ENCODE measurements around the gene BID.

The BID gene

GRCh38 chr22:17810570-17811116, 36.4 kb upstream of the BID start:
- Mint-ChIP-seq H3K4me3 (no peak overlapping the region), H3K36me3 (peaks cover 43% of the 10 kb centered on the region), H3K4me1 (no peaks in the 10 kb centered on the region), H3K27me3 (no peaks in the 10 kb centered on the region), H3K27ac (no peak overlapping the region), H3K9me3 (no peaks in the 10 kb centered on the region)
- ATAC-seq (ENCODE audit: low read depth) (no peak), DNase-seq (ENCODE audit: low spot score in 2 of 2) (no peak)

DNA sequence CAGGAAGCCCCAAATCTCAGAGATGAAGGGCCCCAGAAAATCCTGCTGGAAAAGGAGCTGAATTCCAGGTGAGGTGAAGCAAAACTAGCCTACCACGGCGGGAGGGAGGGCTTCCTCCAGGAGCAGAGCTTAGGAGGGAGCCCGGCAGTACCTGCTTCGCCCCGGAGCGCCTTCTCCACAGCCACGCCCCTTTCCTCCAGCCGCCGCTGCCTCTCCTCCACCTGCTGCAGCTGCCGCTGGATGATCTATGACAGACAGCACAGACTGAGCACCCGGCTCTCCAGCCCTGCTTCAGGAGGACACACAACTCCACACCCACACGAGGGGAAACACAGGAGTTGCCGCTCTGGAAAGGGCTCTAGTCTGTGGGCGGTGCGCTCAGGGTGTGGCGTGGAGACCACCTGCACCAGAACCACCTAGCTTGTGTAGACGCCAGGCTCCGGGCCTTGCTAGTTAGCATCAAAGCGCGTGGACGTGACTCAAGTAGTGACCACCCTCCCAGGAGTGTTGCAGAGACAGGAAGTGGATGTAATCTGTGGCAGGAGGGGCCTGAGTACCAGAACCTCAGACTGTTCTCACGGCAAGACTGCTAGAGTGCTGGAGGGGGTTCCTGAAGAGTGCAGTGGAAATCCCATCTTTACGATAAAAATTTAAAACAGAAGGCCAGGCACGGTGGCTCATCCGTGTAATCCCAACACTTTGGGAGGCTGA, 34.6 kb upstream of the BID start:
- H3K9me3 Mint-ChIP-seq = no peaks in the 10 kb centered on the region
- no peak overlapping the region for H3K27ac Mint-ChIP-seq
- ATAC-seq (ENCODE audit: low read depth) = no peak
- no peaks in the 10 kb centered on the region for H3K27me3 Mint-ChIP-seq
- DNase-seq (ENCODE audit: low spot score in 2 of 2) = no peak
- no peak overlapping the region for H3K4me3 Mint-ChIP-seq
- H3K36me3 Mint-ChIP-seq = peaks cover 36% of the 10 kb centered on the region
- no peaks in the 10 kb centered on the region for H3K4me1 Mint-ChIP-seq

DNA sequence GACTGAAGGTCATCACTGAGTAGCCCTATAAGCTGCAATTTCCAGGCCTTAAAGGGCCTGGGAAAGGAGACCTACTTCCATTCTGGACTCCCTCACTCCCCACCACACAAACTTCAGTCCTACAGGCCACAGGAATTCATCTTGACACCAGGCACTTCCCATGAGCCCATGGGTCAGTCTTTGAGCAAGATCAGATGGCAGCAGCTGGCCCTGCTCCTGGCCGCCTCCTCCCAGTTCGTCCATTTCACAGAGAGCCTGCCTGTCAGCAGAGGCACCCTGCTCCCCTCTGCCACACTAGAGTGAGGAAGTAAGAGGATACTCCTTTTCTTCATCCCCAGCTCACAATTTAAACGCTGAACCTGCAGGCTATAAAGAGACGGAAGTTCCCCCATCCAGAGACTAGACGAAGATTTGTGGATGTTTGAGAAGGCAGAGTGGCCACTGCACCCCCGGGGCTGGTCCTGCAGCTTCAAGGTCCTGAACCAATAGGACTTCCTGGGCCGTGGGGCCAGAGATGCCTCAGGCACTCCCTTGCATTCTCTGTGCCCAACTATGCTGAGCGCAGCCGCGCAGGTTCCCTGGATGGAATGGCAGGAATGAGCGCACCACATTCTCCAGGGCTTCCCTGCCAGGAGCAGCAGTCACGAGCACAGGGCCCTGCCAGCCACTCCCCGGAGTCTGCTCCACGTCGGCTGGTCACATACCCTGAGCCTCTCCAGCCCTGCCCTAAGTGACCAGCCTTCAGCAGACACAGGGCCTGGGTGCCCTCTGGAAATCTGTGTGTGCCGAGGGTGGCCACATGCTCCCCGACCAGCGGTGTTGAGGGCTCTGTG, 33.5 kb upstream of the BID start:
- peaks cover 36% of the 10 kb centered on the region for H3K36me3 Mint-ChIP-seq
- DNase-seq (ENCODE audit: low spot score in 2 of 2) (no peak), ATAC-seq (ENCODE audit: low read depth) (no peak)
- H3K27ac Mint-ChIP-seq = no peak overlapping the region
- H3K27me3 Mint-ChIP-seq = no peaks in the 10 kb centered on the region
- no peak overlapping the region for H3K4me3 Mint-ChIP-seq
- H3K9me3 Mint-ChIP-seq = no peaks in the 10 kb centered on the region
- H3K4me1 Mint-ChIP-seq = no peaks in the 10 kb centered on the region

DNA sequence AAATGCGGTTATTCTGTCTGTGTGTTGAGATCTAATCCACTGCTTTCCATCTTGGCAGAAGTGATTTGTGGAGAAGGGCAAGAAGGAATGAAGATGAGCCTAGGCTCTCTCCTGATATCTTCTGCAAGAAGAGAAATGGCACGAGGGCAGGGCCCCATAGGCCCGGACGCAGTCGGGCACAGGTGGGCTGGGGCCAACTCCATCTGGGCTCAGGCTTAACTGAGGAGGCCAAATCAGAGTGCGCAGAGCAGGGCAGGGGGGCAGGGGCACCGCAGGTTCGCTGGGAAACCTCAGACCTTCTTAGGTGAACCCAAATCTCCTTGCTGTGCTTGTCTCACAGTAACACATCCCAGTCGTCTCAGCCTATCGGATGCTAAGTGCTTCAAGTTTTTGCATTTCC, 32.8 kb upstream of the BID start:
- Mint-ChIP-seq H3K27me3 (no peaks in the 10 kb centered on the region), H3K4me3 (no peak overlapping the region), H3K4me1 (peaks cover 6% of the 10 kb centered on the region), H3K9me3 (no peaks in the 10 kb centered on the region), H3K36me3 (peaks cover 40% of the 10 kb centered on the region), H3K27ac (no peak overlapping the region)
- DNase-seq (ENCODE audit: low spot score in 2 of 2) = no peak
- ATAC-seq (ENCODE audit: low read depth) = no peak

GRCh38 chr22:17806437-17806836, 32.2 kb upstream of the BID start:
- H3K27me3 Mint-ChIP-seq = no peaks in the 10 kb centered on the region
- H3K9me3 Mint-ChIP-seq = no peaks in the 10 kb centered on the region
- H3K27ac Mint-ChIP-seq = no peak overlapping the region
- H3K4me1 Mint-ChIP-seq = peaks cover 6% of the 10 kb centered on the region
- DNase-seq (ENCODE audit: low spot score in 2 of 2) = no peak
- H3K36me3 Mint-ChIP-seq = peaks cover 40% of the 10 kb centered on the region
- no peak for ATAC-seq (ENCODE audit: low read depth)
- H3K4me3 Mint-ChIP-seq = no peak overlapping the region

DNA sequence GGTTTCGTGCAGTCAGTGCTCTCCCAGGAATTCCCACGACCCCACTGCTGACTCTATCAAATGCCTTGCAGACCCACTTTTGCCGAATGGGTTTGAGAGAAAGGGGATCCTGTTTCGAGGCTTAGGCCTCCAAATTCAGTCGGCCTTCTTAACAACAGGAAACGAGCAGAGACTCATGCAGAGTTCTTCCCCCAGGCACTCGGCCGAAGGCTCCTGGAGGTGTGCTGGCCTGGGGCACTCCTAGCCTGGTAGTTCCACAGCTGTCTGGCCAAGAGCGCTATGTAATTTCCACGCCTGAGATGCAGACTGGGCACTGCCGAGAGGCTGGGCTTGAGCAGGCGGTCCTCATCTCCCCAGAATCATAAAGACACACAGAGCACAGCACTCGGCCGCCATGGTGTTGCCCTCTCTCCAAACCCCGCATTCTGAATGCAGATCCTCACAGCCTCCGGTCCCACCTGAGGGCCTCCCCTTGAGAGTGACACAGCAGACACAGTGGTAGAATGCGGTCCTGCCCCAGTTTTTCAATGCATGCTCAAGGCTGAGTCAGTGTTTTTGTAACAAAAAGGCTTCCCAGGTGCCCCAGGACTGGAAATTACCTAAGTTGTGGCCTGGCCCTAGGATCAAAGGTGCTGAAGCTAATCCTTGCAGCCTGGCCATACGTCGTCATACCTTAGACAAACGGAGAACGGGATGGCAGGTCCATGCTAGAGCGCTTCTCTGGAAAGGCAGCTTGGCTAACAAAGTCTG, 30.2 kb upstream of the BID start:
- Mint-ChIP-seq H3K27ac (peak overlapping the region; percentile 6), H3K4me1 (peaks cover 20% of the 10 kb centered on the region), H3K4me3 (no peak overlapping the region), H3K36me3 (peaks cover 35% of the 10 kb centered on the region), H3K9me3 (no peaks in the 10 kb centered on the region), H3K27me3 (no peaks in the 10 kb centered on the region)
- no peak for DNase-seq (ENCODE audit: low spot score in 2 of 2)
- ATAC-seq (ENCODE audit: low read depth) = no peak

- H3K27ac Mint-ChIP-seq = no peak overlapping the region
- peaks cover 32% of the 10 kb centered on the region for H3K36me3 Mint-ChIP-seq
- H3K9me3 Mint-ChIP-seq = no peaks in the 10 kb centered on the region
- no peak overlapping the region for H3K4me3 Mint-ChIP-seq
- no peak for ATAC-seq (ENCODE audit: low read depth)
- H3K4me1 Mint-ChIP-seq = peaks cover 20% of the 10 kb centered on the region
- no peaks in the 10 kb centered on the region for H3K27me3 Mint-ChIP-seq
- DNase-seq (ENCODE audit: low spot score in 2 of 2) = no peak
These were observed 29.5 kb upstream of the BID start for GRCh38 chr22:17803609-17804270.

- peaks cover 32% of the 10 kb centered on the region for H3K36me3 Mint-ChIP-seq
These were observed 28.6 kb upstream of the BID start for GRCh38 chr22:17802822-17803221.

DNA sequence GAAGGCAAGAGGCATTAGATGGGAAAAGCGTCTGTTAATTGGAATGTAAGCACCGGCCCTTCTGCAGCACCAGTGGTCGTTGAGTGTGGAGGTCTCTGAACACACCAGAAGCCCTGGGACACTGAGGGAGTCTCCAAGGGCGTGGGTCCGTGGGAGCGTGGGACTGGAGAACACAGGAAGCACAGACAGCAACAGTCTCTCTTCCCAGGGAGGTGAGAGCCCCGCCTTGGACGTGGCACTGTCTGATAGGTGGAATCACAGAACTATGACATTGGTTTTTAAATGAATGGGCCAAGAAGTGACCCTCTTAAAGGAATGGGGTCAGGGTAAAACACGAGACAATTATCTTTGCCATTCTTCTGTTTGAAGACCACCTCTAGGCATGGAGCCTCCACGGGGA, 28.1 kb upstream of the BID start:
- H3K27ac Mint-ChIP-seq = peak overlapping the region; percentile 84
- H3K4me1 Mint-ChIP-seq = peaks cover 26% of the 10 kb centered on the region
- ATAC-seq (ENCODE audit: low read depth) = no peak
- H3K4me3 Mint-ChIP-seq = no peak overlapping the region
- H3K9me3 Mint-ChIP-seq = no peaks in the 10 kb centered on the region
- no peaks in the 10 kb centered on the region for H3K27me3 Mint-ChIP-seq
- DNase-seq (ENCODE audit: low spot score in 2 of 2) = no peak
- peaks cover 29% of the 10 kb centered on the region for H3K36me3 Mint-ChIP-seq

More at GRCh38 chr22:17802822-17803221, 28.6 kb upstream of the BID start:
- H3K27ac Mint-ChIP-seq = peak overlapping the region; percentile 84
- no peaks in the 10 kb centered on the region for H3K9me3 Mint-ChIP-seq
- H3K27me3 Mint-ChIP-seq = no peaks in the 10 kb centered on the region
- H3K4me1 Mint-ChIP-seq = peaks cover 26% of the 10 kb centered on the region
- no peak for ATAC-seq (ENCODE audit: low read depth)
- DNase-seq (ENCODE audit: low spot score in 2 of 2) = no peak
- no peak overlapping the region for H3K4me3 Mint-ChIP-seq

- ATAC-seq (ENCODE audit: low read depth) (peak; percentile 70), DNase-seq (ENCODE audit: low spot score in 2 of 2) (peak; percentile 47 to 72)
- H3K36me3 Mint-ChIP-seq = peaks cover 14% of the 10 kb centered on the region
- peak overlapping the region; percentile 6 for H3K4me3 Mint-ChIP-seq
- no peaks in the 10 kb centered on the region for H3K27me3 Mint-ChIP-seq
- H3K27ac Mint-ChIP-seq = peak overlapping the region; percentile 92
- H3K9me3 Mint-ChIP-seq = no peaks in the 10 kb centered on the region
- H3K4me1 Mint-ChIP-seq = peaks cover 54% of the 10 kb centered on the region
These were observed 23.7 kb upstream of the BID start for GRCh38 chr22:17797721-17798559.

DNA sequence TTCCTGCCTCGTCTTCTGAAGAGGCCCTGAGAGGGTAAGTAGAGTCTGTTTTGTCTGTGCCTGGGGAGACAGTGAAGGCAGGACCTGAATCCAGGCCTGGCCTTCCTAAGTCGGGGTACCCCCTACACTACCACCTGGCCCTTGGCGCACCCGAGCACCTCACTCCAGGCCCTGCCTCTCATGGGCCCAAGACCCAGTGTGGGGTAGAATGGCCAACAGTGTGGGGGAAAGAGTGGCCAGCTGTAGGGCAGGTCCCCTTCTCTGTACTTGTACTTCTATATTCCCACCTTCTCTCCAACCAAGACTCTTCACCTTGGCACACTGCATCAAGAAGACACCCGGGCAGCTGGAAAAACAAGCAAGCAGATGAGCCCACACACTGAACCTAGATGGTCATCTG, 22.4 kb upstream of the BID start:
- Mint-ChIP-seq H3K9me3 (no peaks in the 10 kb centered on the region), H3K27ac (peak overlapping the region; percentile 92), H3K36me3 (peaks cover 9% of the 10 kb centered on the region), H3K4me3 (peak overlapping the region; percentile 22), H3K4me1 (peaks cover 48% of the 10 kb centered on the region), H3K27me3 (no peaks in the 10 kb centered on the region)
- ATAC-seq (ENCODE audit: low read depth) = no peak
- DNase-seq (ENCODE audit: low spot score in 2 of 2) = no peak

DNA sequence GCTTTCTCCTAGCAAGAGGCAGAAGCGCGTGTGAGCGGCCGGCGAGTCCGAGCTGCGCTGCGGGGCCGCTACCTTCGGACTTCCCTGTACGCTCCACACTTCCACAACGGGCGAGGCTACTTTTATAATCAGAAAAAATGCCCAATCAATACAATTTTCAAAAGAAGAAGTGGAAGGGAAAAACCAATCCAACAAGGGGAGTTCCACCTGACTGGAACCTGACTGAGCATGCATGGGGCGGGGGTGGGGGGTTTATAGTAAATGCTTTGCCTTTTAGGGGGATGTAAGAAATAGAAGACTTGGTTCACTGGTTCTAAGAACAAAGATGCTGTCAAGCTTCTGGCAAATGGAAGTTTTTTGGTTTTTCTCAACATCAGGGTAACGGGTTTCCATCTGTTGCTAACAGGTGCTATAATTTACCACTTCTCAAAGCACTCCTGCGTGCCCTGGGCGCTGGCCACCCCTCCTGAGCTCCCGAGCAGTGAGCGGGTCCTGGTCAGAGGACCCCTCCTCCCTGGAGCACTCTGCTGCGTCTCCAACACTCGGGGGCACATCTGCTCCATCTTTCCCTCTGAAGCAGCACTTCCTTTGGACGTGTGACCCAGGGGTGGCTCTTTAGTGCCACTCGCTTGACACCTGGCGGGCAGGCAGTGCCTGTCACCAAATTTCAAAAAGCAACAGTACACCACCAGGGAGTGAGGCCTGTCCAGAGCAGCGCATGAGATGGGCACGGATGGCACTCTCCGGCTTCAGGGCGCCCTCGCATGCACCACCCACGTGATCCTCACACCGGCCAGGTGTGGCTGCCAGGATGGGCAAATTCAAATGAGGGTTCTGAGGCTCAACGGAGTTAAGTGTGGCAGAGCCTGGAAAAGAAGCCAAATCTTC, 21.6 kb upstream of the BID start:
- no peaks in the 10 kb centered on the region for H3K27me3 Mint-ChIP-seq
- peak overlapping the region; percentile 61 for H3K4me3 Mint-ChIP-seq
- peak; percentile 49 for ATAC-seq (ENCODE audit: low read depth)
- H3K27ac Mint-ChIP-seq = peak overlapping the region; percentile 92
- peaks cover 48% of the 10 kb centered on the region for H3K4me1 Mint-ChIP-seq
- H3K9me3 Mint-ChIP-seq = no peaks in the 10 kb centered on the region
- peaks cover 11% of the 10 kb centered on the region for H3K36me3 Mint-ChIP-seq
- peak; percentile 33 to 48 for DNase-seq (ENCODE audit: low spot score in 2 of 2)

Measured in memory B cell (primary cell).